Kidney (tissue), 14 donors: ENCODE data around the gene KIAA0930. TPM values are rescaled to one million over a fixed set of nuclear protein-coding genes. Genes with fewer than 3 reads are reported as not detected.

ENCODE experiments used
- DNase-seq, 5 donors: peaks; one replicate each; pipeline ENCODE4 v3.0.0-alpha.2; 2013 to 2020
- FAIRE-seq: peaks from 2 replicates; lab custom pipeline; 2012; peaks lifted over from hg19 to GRCh38; lab: Jason Lieb, UNC
- H3K27ac ChIP-seq, 2 donors: one replicate each; pipeline ENCODE4 v1.7.0; 2013; ENCODE audit warnings: low read depth in 2 of 2, low read length in 2 of 2, inconsistent platforms in 1 of 2
- H3K27me3 ChIP-seq: one replicate; pipeline ENCODE4 v1.7.1; 2013; ENCODE audit warnings: low read length, inconsistent platforms; ENCODE audit not compliant: control insufficient read depth, insufficient read depth
- H3K36me3 ChIP-seq, 3 donors: one replicate each; pipeline versions ENCODE4 v1.7.0 to v1.7.1; 2013; ENCODE audit warnings: low read length in 3 of 3, control low read depth in 1 of 3, inconsistent platforms in 1 of 3; ENCODE audit not compliant: insufficient read depth in 3 of 3, control insufficient read depth in 2 of 3
- H3K4me1 ChIP-seq, 3 donors: one replicate each; pipeline versions ENCODE4 v1.7.0 to v1.7.1; 2013; ENCODE audit warnings: low read length in 3 of 3, inconsistent platforms in 1 of 3, low read depth in 1 of 3; ENCODE audit not compliant: control insufficient read depth in 2 of 3, insufficient read depth in 2 of 3
- H3K4me3 ChIP-seq, 3 donors: one replicate each; pipeline versions ENCODE4 v1.7.0 to v1.8.1; 2013; ENCODE audit warnings: low read length in 3 of 3, control low read depth in 1 of 3, inconsistent platforms in 1 of 3
- H3K9ac ChIP-seq, 3 donors: one replicate each; pipeline versions ENCODE4 v1.7.0 to v1.7.1; 2013; ENCODE audit warnings: low read length in 3 of 3, control low read depth in 1 of 3, inconsistent platforms in 1 of 3
- H3K9me3 ChIP-seq, 3 donors: one replicate each; pipeline versions ENCODE4 v1.7.0 to v1.7.1; 2013; ENCODE audit warnings: low read length in 3 of 3, control low read depth in 1 of 3, inconsistent platforms in 1 of 3; ENCODE audit not compliant: control insufficient read depth in 2 of 3, insufficient read depth in 1 of 3
- CTCF ChIP-seq: IDR thresholded peaks from 3 replicates; pipeline ENCODE4 v1.5.1; 2012; ENCODE audit warnings: mild to moderate bottlenecking, moderate library complexity, borderline replicate concordance; ENCODE audit not compliant: insufficient read depth; ENCODE audit errors: extremely low read depth
- intact Hi-C: fragments of 100-400 bp; cut with DNase I; formaldehyde crosslinking; loops from one replicate; pipeline ENCODE4 v1.11.1; 2022
- polyA plus RNA-seq: library from polyadenylated mRNA; stranded (reverse); fragments of 350-450 nt; fragmentation: Illumina TruSeq; extraction: RNeasy Lipid Tissue Mini Kit (QIAGEN cat#74804); gene quantifications from one replicate; pipeline ENCODE4 v1.2.3, GENCODE V29; 2014; ENCODE audit warnings: low read depth, low replicate concordance; ENCODE audit not compliant: insufficient read depth
- total RNA-seq: library from RNA; stranded (reverse); fragmentation: NEBNext Ultra II Directional; extraction: Animal tissue kit (Norgen Biotek cat#: 25700); gene quantifications from one replicate; pipeline ENCODE4 v1.2.1, GENCODE V29; 2021
- donor health status: control.
- donor health status: control.
- donor health status: control.
- donor health status: control.
- donor health status: control.
- donor health status: DM: yes; HTN: yes; CAD: no.
- donor health status: Normal renal cell carcinoma (clear cell type).

KIAA0930 gene
- total and polyA plus RNA-seq, 2 donors from 2014 or later: 26.4 to 55.4 TPM

- Histone ChIP-seq H3K27ac (no peak overlapping the region), H3K9me3 (no peaks in the 10 kb centered on the region), H3K9ac (no peak overlapping the region), H3K4me1 (peaks cover 0 to 4% (median 4%) of the 10 kb centered on the region in 3 donors), H3K36me3 (no peaks in the 10 kb centered on the region), H3K4me3 (no peak overlapping the region), H3K27me3 (no peaks in the 10 kb centered on the region)
- FAIRE-seq: no peak
- DNase-seq: no peak
- intact Hi-C loops: no loop called here
- TF ChIP-seq CTCF: no peak
Measured at GRCh38 chr22:45233827-45234226, 6.9 kb downstream of the KIAA0930 start.

- intact Hi-C loops: no loop called here
- DNase-seq (no peak), FAIRE-seq (no peak)
- Histone ChIP-seq H3K36me3 (no peaks in the 10 kb centered on the region), H3K9me3 (no peaks in the 10 kb centered on the region), H3K4me3 (no peak overlapping the region), H3K4me1 (peaks cover 0 to 4% (median 4%) of the 10 kb centered on the region in 3 donors), H3K9ac (no peak overlapping the region), H3K27me3 (no peaks in the 10 kb centered on the region), H3K27ac (no peak overlapping the region)
- no peak for TF ChIP-seq CTCF
Measured at GRCh38 chr22:45233386-45233785, 7.3 kb downstream of the KIAA0930 start.

GRCh38 chr22:45231293-45231692, 9.4 kb downstream of the KIAA0930 start:
- no peak for TF ChIP-seq CTCF
- intact Hi-C loops: no loop called here

More at GRCh38 chr22:45231293-45231692, 9.4 kb downstream of the KIAA0930 start:
- Histone ChIP-seq H3K27ac (no peak overlapping the region), H3K9me3 (no peaks in the 10 kb centered on the region), H3K9ac (no peak overlapping the region), H3K4me1 (no peaks in the 10 kb centered on the region), H3K36me3 (no peaks in the 10 kb centered on the region), H3K27me3 (no peaks in the 10 kb centered on the region), H3K4me3 (no peak overlapping the region)
- DNase-seq (no peak), FAIRE-seq (no peak)
